Gastroesophageal sphincter (tissue), 3 donors: Measurements from ENCODE around the gene PTPN14.
"Not testable (repeated sequence)": the region's sequence is repeated elsewhere in the genome, so short reads cannot be mapped to it uniquely, and the experiment has no call there.

Experiments used
- CTCF ChIP-seq, 4 experiments: fragments of 200-600 bp in 2 of 4; fragments of 450-650 bp in 2 of 4; sonication (generic) in 1 of 4; IDR thresholded peaks; one replicate each; pipeline ENCODE4 v1.5.1; 2017 to 2019; ENCODE audit warnings: antibody characterized with exemption in 4 of 4, mild to moderate bottlenecking in 2 of 4, moderate library complexity in 2 of 4
- EP300 ChIP-seq: sonication (generic); formaldehyde crosslinking; IDR thresholded peaks from one replicate; pipeline ENCODE4 v1.6.1; 2017; ENCODE audit warnings: antibody characterized with exemption, mild to moderate bottlenecking
- POLR2A ChIP-seq, 2 donors: fragments of 450-650 bp; IDR thresholded peaks; one replicate each; pipeline ENCODE4 v1.6.1; 2017; ENCODE audit warnings: antibody characterized with exemption in 2 of 2, mild to moderate bottlenecking in 2 of 2, moderate library complexity in 1 of 2

- not testable (repeated sequence) for TF ChIP-seq EP300; POLR2A (IDR thresholded peaks at IDR 0.05); CTCF (IDR thresholded peaks at IDR 0.05)
Observed at GRCh38 chr1:214481983-214482634, 69.3 kb downstream of the PTPN14 start.
